Thyroid gland (tissue), 4 donors: ENCODE measurements around the gene MTG2.

Experiments
- CTCF ChIP-seq, 6 experiments: fragments of 200-600 bp in 3 of 6; fragments of 450-650 bp in 3 of 6; sonication (generic) in 3 of 6; IDR thresholded peaks; one replicate each; pipeline ENCODE4 v1.5.1; 2016 to 2019; ENCODE audit warnings: antibody characterized with exemption in 6 of 6, mild to moderate bottlenecking in 2 of 6, inconsistent platforms in 1 of 6, moderate library complexity in 1 of 6
- POLR2A ChIP-seq, 2 donors: fragments of 450-650 bp; IDR thresholded peaks; one replicate each; pipeline ENCODE4 v1.6.1; 2017; ENCODE audit warnings: antibody characterized with exemption in 2 of 2, mild to moderate bottlenecking in 2 of 2, moderate library complexity in 1 of 2

GRCh38 chr20:62151225-62151624 is 31.6 kb upstream of the MTG2 start:
- TF ChIP-seq CTCF (IDR thresholded peaks at IDR 0.05): no peak
- no peak for TF ChIP-seq POLR2A (IDR thresholded peaks at IDR 0.05)
